ENCODE results near the gene RANBP17. TPM values are rescaled to one million over a fixed set of nuclear protein-coding genes. Genes with fewer than 3 reads are reported as not detected.
"Not testable (repeated sequence)": the region's sequence is repeated elsewhere in the genome, so short reads cannot be mapped to it uniquely, and the experiment has no call there.

RANBP17 gene
- total RNA-seq, 1 experiment from 2014 or later = not detected

DNA sequence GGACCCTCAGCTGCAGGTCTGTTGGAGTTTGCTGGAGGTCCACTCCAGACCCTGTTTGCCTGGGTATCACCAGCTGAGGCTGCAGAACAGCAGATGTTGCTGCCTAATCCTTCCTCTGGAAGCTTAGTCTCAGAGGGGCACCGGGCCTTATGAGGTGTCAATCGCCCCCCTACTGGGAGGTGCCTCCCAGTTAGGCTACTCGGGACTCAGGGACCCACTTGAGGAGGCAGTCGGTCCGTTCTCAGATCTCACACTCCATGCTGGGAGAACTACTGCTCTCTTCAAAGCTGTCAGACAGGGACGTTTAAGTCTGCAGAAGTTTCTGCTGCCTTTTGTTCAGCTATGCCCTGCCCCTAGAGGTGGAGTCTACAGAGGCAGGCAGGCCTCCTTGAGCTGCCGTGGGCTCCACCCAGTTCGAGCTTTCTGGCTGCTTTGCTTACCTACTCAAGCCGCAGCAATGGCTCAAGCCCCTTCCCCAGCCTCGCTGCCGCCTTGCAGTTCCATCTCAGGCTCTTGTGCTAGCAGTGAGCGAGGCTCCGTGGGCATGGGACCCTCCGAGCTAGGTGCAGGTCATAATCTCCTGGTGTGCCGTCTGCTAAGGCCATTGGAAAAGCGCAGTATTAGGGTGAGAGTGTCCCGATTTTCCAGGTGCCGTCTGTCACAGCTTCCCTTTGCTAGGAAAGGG lies 73.9 kb downstream of the RANBP17 start:
- H3K36me3 ChIP-seq (ENCODE audit: insufficient read depth, low read length); H3K4me2 ChIP-seq (ENCODE audit: low read depth, low read length, poor library complexity, severe bottlenecking); H3K9ac ChIP-seq (ENCODE audit: low read length); H3K27me3 ChIP-seq (ENCODE audit: low read length); H3K9me2 ChIP-seq (replicated peaks; ENCODE audit: insufficient read depth, low read length); H3K79me2 ChIP-seq (ENCODE audit: low read length); H3K4me3 ChIP-seq (ENCODE audit: low read length); H3K27ac ChIP-seq (ENCODE audit: low read length); H3K4me1 ChIP-seq (ENCODE audit: low read length); H3K9me3 ChIP-seq (ENCODE audit: low read length); H4K20me1 ChIP-seq (ENCODE audit: insufficient read depth, low read depth, low read length); DNase-seq; H2AFZ ChIP-seq (ENCODE audit: low read length): not testable (repeated sequence)

GRCh38 chr5:170937072-170937471 lies 75.3 kb downstream of the RANBP17 start:
- H3K9me2 ChIP-seq (replicated peaks; ENCODE audit: insufficient read depth, low read length) = no peaks in the 10 kb centered on the region
- no peaks in the 10 kb centered on the region for H3K27me3 ChIP-seq (ENCODE audit: low read length)
- no peaks in the 10 kb centered on the region for H3K4me1 ChIP-seq (ENCODE audit: low read length)
- H3K9ac ChIP-seq (ENCODE audit: low read length) = no peak overlapping the region
- no peak overlapping the region for H3K4me2 ChIP-seq (ENCODE audit: low read depth, low read length, poor library complexity, severe bottlenecking)
- no peaks in the 10 kb centered on the region for H3K36me3 ChIP-seq (ENCODE audit: insufficient read depth, low read length)
- DNase-seq = no peak
- no peaks in the 10 kb centered on the region for H3K9me3 ChIP-seq (ENCODE audit: low read length)
- no peaks in the 10 kb centered on the region for H3K79me2 ChIP-seq (ENCODE audit: low read length)
- no peak overlapping the region for H3K27ac ChIP-seq (ENCODE audit: low read length)
- H2AFZ ChIP-seq (ENCODE audit: low read length) = no peak overlapping the region
- no peak overlapping the region for H3K4me3 ChIP-seq (ENCODE audit: low read length)
- H4K20me1 ChIP-seq (ENCODE audit: insufficient read depth, low read depth, low read length) = no peaks in the 10 kb centered on the region

DNA sequence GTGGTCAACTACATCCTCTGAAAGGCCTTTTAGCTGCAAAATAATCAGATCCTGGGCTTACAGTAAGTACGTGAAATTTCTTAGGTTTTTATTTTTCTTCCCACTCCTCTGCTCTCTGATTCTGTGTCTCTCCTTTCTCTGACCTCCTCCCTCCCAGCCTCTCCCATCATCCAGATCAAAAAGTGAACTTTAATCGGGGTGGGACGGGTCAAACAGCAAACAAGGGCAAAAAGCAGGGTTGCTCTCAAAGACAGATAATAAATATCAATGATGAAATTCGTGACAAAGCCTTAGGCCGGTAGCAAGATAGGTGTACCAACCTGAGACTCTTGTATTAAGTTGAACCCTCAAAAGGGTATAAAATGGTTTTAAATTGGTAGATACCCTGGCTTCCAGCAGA lies 76.1 kb downstream of the RANBP17 start:
- H3K9ac ChIP-seq (ENCODE audit: low read length) = no peak overlapping the region

GRCh38 chr5:170939178-170939577 lies 77.4 kb downstream of the RANBP17 start:
- H3K9me3 ChIP-seq (ENCODE audit: low read length) = no peaks in the 10 kb centered on the region
- DNase-seq = no peak
- H3K27ac ChIP-seq (ENCODE audit: low read length) = no peak overlapping the region
- H3K9me2 ChIP-seq (replicated peaks; ENCODE audit: insufficient read depth, low read length) = no peaks in the 10 kb centered on the region
- H2AFZ ChIP-seq (ENCODE audit: low read length) = no peak overlapping the region
- no peak overlapping the region for H3K9ac ChIP-seq (ENCODE audit: low read length)
- no peak overlapping the region for H3K4me3 ChIP-seq (ENCODE audit: low read length)
- H3K79me2 ChIP-seq (ENCODE audit: low read length) = no peaks in the 10 kb centered on the region
- H4K20me1 ChIP-seq (ENCODE audit: insufficient read depth, low read depth, low read length) = no peaks in the 10 kb centered on the region
- H3K36me3 ChIP-seq (ENCODE audit: insufficient read depth, low read length) = no peaks in the 10 kb centered on the region
- no peak overlapping the region for H3K4me2 ChIP-seq (ENCODE audit: low read depth, low read length, poor library complexity, severe bottlenecking)
- no peaks in the 10 kb centered on the region for H3K4me1 ChIP-seq (ENCODE audit: low read length)
- H3K27me3 ChIP-seq (ENCODE audit: low read length) = no peaks in the 10 kb centered on the region

More for the DNA sequence above, 76.1 kb downstream of the RANBP17 start:
- no peak overlapping the region for H3K27ac ChIP-seq (ENCODE audit: low read length)
- no peaks in the 10 kb centered on the region for H3K9me3 ChIP-seq (ENCODE audit: low read length)
- H3K4me2 ChIP-seq (ENCODE audit: low read depth, low read length, poor library complexity, severe bottlenecking) = no peak overlapping the region
- H3K4me1 ChIP-seq (ENCODE audit: low read length) = no peaks in the 10 kb centered on the region
- DNase-seq = no peak
- H3K4me3 ChIP-seq (ENCODE audit: low read length) = no peak overlapping the region
- no peaks in the 10 kb centered on the region for H3K79me2 ChIP-seq (ENCODE audit: low read length)
- H4K20me1 ChIP-seq (ENCODE audit: insufficient read depth, low read depth, low read length) = no peaks in the 10 kb centered on the region
- no peak overlapping the region for H2AFZ ChIP-seq (ENCODE audit: low read length)
- H3K36me3 ChIP-seq (ENCODE audit: insufficient read depth, low read length) = no peaks in the 10 kb centered on the region
- no peaks in the 10 kb centered on the region for H3K9me2 ChIP-seq (replicated peaks; ENCODE audit: insufficient read depth, low read length)
- no peaks in the 10 kb centered on the region for H3K27me3 ChIP-seq (ENCODE audit: low read length)

DNA sequence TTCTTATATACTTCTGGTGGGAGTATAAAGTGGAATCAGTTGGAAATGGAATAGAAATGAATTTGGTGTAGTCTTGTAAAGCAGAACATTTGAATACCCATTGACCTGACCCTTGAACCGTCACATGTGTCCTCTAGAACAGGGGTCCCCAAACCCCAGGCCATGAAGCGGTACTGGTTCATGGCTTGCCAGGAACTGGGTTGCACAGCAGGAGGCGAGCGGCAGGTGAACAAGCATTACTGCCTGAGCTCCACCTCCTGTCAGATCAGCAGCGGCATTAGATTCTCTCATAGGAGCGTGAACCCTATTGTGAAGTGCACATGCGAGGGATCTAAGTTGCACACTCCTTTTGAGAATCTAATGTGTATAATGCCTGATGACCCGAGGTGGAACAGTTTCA lies 80.0 kb downstream of the RANBP17 start:
- Histone ChIP-seq H3K79me2 (ENCODE audit: low read length) (no peaks in the 10 kb centered on the region), H3K4me2 (ENCODE audit: low read depth, low read length, poor library complexity, severe bottlenecking) (no peak overlapping the region), H2AFZ (ENCODE audit: low read length) (no peak overlapping the region), H3K4me3 (ENCODE audit: low read length) (no peak overlapping the region), H3K36me3 (ENCODE audit: insufficient read depth, low read length) (no peaks in the 10 kb centered on the region), H3K9ac (ENCODE audit: low read length) (no peak overlapping the region), H3K27me3 (ENCODE audit: low read length) (no peaks in the 10 kb centered on the region), H3K27ac (ENCODE audit: low read length) (no peak overlapping the region), H3K9me3 (ENCODE audit: low read length) (no peaks in the 10 kb centered on the region), H3K9me2 (replicated peaks; ENCODE audit: insufficient read depth, low read length) (no peaks in the 10 kb centered on the region), H4K20me1 (ENCODE audit: insufficient read depth, low read depth, low read length) (no peaks in the 10 kb centered on the region), H3K4me1 (ENCODE audit: low read length) (no peaks in the 10 kb centered on the region)
- no peak for DNase-seq

GRCh38 chr5:170945275-170945674 lies 83.5 kb downstream of the RANBP17 start:
- no peak overlapping the region for H3K9ac ChIP-seq (ENCODE audit: low read length)
- no peak for DNase-seq
- no peak overlapping the region for H2AFZ ChIP-seq (ENCODE audit: low read length)

GRCh38 chr5:170960567-170960966 lies 98.7 kb downstream of the RANBP17 start:
- Histone ChIP-seq H3K27me3 (ENCODE audit: low read length) (no peaks in the 10 kb centered on the region), H3K79me2 (ENCODE audit: low read length) (no peaks in the 10 kb centered on the region), H3K9me2 (replicated peaks; ENCODE audit: insufficient read depth, low read length) (no peaks in the 10 kb centered on the region), H3K9ac (ENCODE audit: low read length) (no peak overlapping the region), H3K4me3 (ENCODE audit: low read length) (no peak overlapping the region), H3K4me2 (ENCODE audit: low read depth, low read length, poor library complexity, severe bottlenecking) (no peak overlapping the region), H2AFZ (ENCODE audit: low read length) (no peak overlapping the region), H4K20me1 (ENCODE audit: insufficient read depth, low read depth, low read length) (no peaks in the 10 kb centered on the region), H3K4me1 (ENCODE audit: low read length) (no peaks in the 10 kb centered on the region), H3K27ac (ENCODE audit: low read length) (no peak overlapping the region), H3K36me3 (ENCODE audit: insufficient read depth, low read length) (no peaks in the 10 kb centered on the region), H3K9me3 (ENCODE audit: low read length) (no peaks in the 10 kb centered on the region)
- DNase-seq = no peak

More at GRCh38 chr5:170945275-170945674, 83.5 kb downstream of the RANBP17 start:
- H3K79me2 ChIP-seq (ENCODE audit: low read length) = no peaks in the 10 kb centered on the region
- no peaks in the 10 kb centered on the region for H4K20me1 ChIP-seq (ENCODE audit: insufficient read depth, low read depth, low read length)
- H3K9me2 ChIP-seq (replicated peaks; ENCODE audit: insufficient read depth, low read length) = no peaks in the 10 kb centered on the region
- no peaks in the 10 kb centered on the region for H3K36me3 ChIP-seq (ENCODE audit: insufficient read depth, low read length)
- H3K27me3 ChIP-seq (ENCODE audit: low read length) = no peaks in the 10 kb centered on the region
- H3K4me1 ChIP-seq (ENCODE audit: low read length) = no peaks in the 10 kb centered on the region
- H3K4me3 ChIP-seq (ENCODE audit: low read length) = no peak overlapping the region
- no peaks in the 10 kb centered on the region for H3K9me3 ChIP-seq (ENCODE audit: low read length)
- H3K27ac ChIP-seq (ENCODE audit: low read length) = no peak overlapping the region
- no peak overlapping the region for H3K4me2 ChIP-seq (ENCODE audit: low read depth, low read length, poor library complexity, severe bottlenecking)

- H3K4me2 ChIP-seq (ENCODE audit: low read depth, low read length, poor library complexity, severe bottlenecking) = no peak overlapping the region
- no peaks in the 10 kb centered on the region for H3K9me2 ChIP-seq (replicated peaks; ENCODE audit: insufficient read depth, low read length)
- H3K4me1 ChIP-seq (ENCODE audit: low read length) = no peaks in the 10 kb centered on the region
- no peaks in the 10 kb centered on the region for H3K36me3 ChIP-seq (ENCODE audit: insufficient read depth, low read length)
- H3K27me3 ChIP-seq (ENCODE audit: low read length) = no peaks in the 10 kb centered on the region
- H3K79me2 ChIP-seq (ENCODE audit: low read length) = no peaks in the 10 kb centered on the region
- no peaks in the 10 kb centered on the region for H3K9me3 ChIP-seq (ENCODE audit: low read length)
- no peak overlapping the region for H2AFZ ChIP-seq (ENCODE audit: low read length)
- no peak overlapping the region for H3K27ac ChIP-seq (ENCODE audit: low read length)
- no peak overlapping the region for H3K9ac ChIP-seq (ENCODE audit: low read length)
- H4K20me1 ChIP-seq (ENCODE audit: insufficient read depth, low read depth, low read length) = no peaks in the 10 kb centered on the region
- no peak for DNase-seq
- H3K4me3 ChIP-seq (ENCODE audit: low read length) = no peak overlapping the region
Observed at GRCh38 chr5:170963521-170963920, 101.7 kb downstream of the RANBP17 start.

All from Karpas-422 (cell line).